A549 (cell line): ENCODE measurements around the gene RNF166. TPM values are rescaled to one million over a fixed set of nuclear protein-coding genes. Genes with fewer than 3 reads are reported as not detected.

ENCODE experiments used
- ATAC-seq, 2 experiments: fragments of 200-7000 bp in 1 of 2; fragments of >200 bp in 1 of 2; cut with Nextera tagmentation in 1 of 2; cut with Tn5 transposase in 1 of 2; 3 replicates each; pipeline versions ENCODE4 v1.8.0 to v1.9.1; 2018 to 2020; ENCODE audit warnings: mild to moderate bottlenecking in 1 of 2, moderate library complexity in 1 of 2
- CTCF ChIA-PET: fragments of 300-600 bp; sonication (Branson Sonifier 250); formaldehyde crosslinking; extraction: SDS; loops from one replicate; lab custom pipeline; 2021; ENCODE audit warnings: antibody characterized with exemption, inconsistent platforms; lab: Yijun Ruan, JAX
- POLR2A ChIA-PET: fragments of 350-600 bp; formaldehyde crosslinking; extraction: SDS; loops from one replicate; lab custom pipeline; 2021; ENCODE audit warnings: antibody characterized with exemption, inconsistent platforms; lab: Yijun Ruan, JAX
- DNase-seq, 2 experiments: peaks; one replicate each; pipeline versions ENCODE4 v3.0.0 to v3.0.0-alpha.2; 2011 to 2016; ENCODE audit warnings: low read depth in 1 of 2, low spot score in 1 of 2
- FAIRE-seq: peaks from 2 replicates; lab custom pipeline; 2011; peaks lifted over from hg19 to GRCh38; lab: Jason Lieb, UNC
- H3K27ac ChIP-seq, 2 experiments: fragments of >200 bp; sonication (Bioruptor Twin); formaldehyde crosslinking; 3 replicates each; pipeline ENCODE4 v1.5.1; 2016 to 2017
- H3K4me1 ChIP-seq: fragments of >200 bp; sonication (Bioruptor Twin); formaldehyde crosslinking; 3 replicates; pipeline ENCODE4 v1.6.1; 2016
- H3K4me2 ChIP-seq: fragments of >200 bp; sonication (Bioruptor Twin); formaldehyde crosslinking; 3 replicates; pipeline ENCODE4 v1.6.1; 2016
- H3K4me3 ChIP-seq: fragments of >200 bp; sonication (Bioruptor Twin); formaldehyde crosslinking; 3 replicates; pipeline ENCODE4 v1.5.1; 2016
- H3K9me3 ChIP-seq: fragments of >200 bp; sonication (Bioruptor Twin); formaldehyde crosslinking; 3 replicates; pipeline ENCODE4 v1.6.1; 2016
- BCL3 ChIP-seq: fragments of >200 bp; sonication (Bioruptor Twin); formaldehyde crosslinking; IDR thresholded peaks from 3 replicates; pipeline ENCODE4 v1.6.1; 2016
- CBX8 ChIP-seq: fragments of 200-600 bp; sonication (generic); IDR thresholded peaks from 2 replicates; pipeline ENCODE4 v1.6.1; 2016
- CHD4 ChIP-seq: fragments of 200-600 bp; sonication (generic); IDR thresholded peaks from 2 replicates; pipeline ENCODE4 v1.6.1; 2016; ENCODE audit warnings: antibody characterized with exemption, mild to moderate bottlenecking, borderline replicate concordance
- CTCF ChIP-seq: fragments of >200 bp; sonication (Bioruptor Twin); formaldehyde crosslinking; IDR thresholded peaks from 3 replicates; pipeline ENCODE4 v1.5.1; 2016
- EP300 ChIP-seq, 2 experiments: fragments of >200 bp; sonication (Bioruptor Twin); formaldehyde crosslinking; IDR thresholded peaks; 2 replicates in 1 of 2; 3 replicates in 1 of 2; pipeline ENCODE4 v1.6.1; 2016 to 2017
- GATA3 ChIP-seq: IDR thresholded peaks from 2 replicates; pipeline ENCODE4 v1.6.1; 2012; ENCODE audit warnings: borderline replicate concordance
- HDAC2 ChIP-seq: fragments of 200-600 bp; sonication (generic); IDR thresholded peaks from 2 replicates; pipeline ENCODE4 v1.6.1; 2016
- HOXB13 ChIP-seq: fragments of 250-450 bp; sonication (Bioruptor Pico); IDR thresholded peaks from 2 replicates; pipeline ENCODE4 v1.5.0; 2020; ENCODE audit warnings: low read depth, mild to moderate bottlenecking, moderate library complexity
- JUN ChIP-seq, 2 experiments: fragments of >200 bp; sonication (Bioruptor Twin); formaldehyde crosslinking; IDR thresholded peaks; 2 replicates in 1 of 2; 3 replicates in 1 of 2; pipeline ENCODE4 v1.6.1; 2016 to 2017
- KDM1A ChIP-seq: fragments of 200-600 bp; sonication (generic); IDR thresholded peaks from 2 replicates; pipeline ENCODE4 v1.6.1; 2016; ENCODE audit warnings: low read depth, mild to moderate bottlenecking
- KDM5A ChIP-seq: fragments of 200-600 bp; sonication (generic); IDR thresholded peaks from 2 replicates; pipeline ENCODE4 v1.6.1; 2016; ENCODE audit warnings: antibody characterized with exemption, mild to moderate bottlenecking
- MAZ ChIP-seq: fragments of 150-350 bp; IDR thresholded peaks from 2 replicates; pipeline ENCODE4 v1.6.1; 2014; ENCODE audit warnings: antibody characterized with exemption, low read depth, low read length, borderline replicate concordance
- NFE2L2 ChIP-seq: fragments of 150-350 bp; conservative IDR thresholded peaks from 2 replicates; pipeline ENCODE4 v1.6.1; 2014; ENCODE audit warnings: low read length
- NPAS2 ChIP-seq: fragments of 250-450 bp; sonication (Bioruptor Pico); IDR thresholded peaks from 2 replicates; pipeline ENCODE4 v1.8.0; 2022; ENCODE audit warnings: mild to moderate bottlenecking, moderate library complexity, borderline replicate concordance
- NR3C1 ChIP-seq: fragments of >200 bp; sonication (Bioruptor Twin); formaldehyde crosslinking; IDR thresholded peaks from 3 replicates; pipeline ENCODE4 v1.6.1; 2017
- POLR2A ChIP-seq: IDR thresholded peaks from 2 replicates; pipeline ENCODE4 v1.6.1; 2012; ENCODE audit warnings: mild to moderate bottlenecking, low read length
- RAD21 ChIP-seq, 2 experiments: fragments of >200 bp in 1 of 2; sonication (Bioruptor Twin) in 1 of 2; formaldehyde crosslinking in 1 of 2; IDR thresholded peaks in 1 of 2; conservative IDR thresholded peaks in 1 of 2; 2 replicates in 1 of 2; 3 replicates in 1 of 2; pipeline ENCODE4 v1.6.1; 2012 to 2018; ENCODE audit warnings: inconsistent platforms in 1 of 2
- RARB ChIP-seq: fragments of 250-450 bp; sonication (Bioruptor Pico); IDR thresholded peaks from 2 replicates; pipeline ENCODE4 v1.8.0; 2021; ENCODE audit warnings: mild to moderate bottlenecking, moderate library complexity
- RCOR1 ChIP-seq: fragments of 150-350 bp; IDR thresholded peaks from 2 replicates; pipeline ENCODE4 v1.6.1; 2014; ENCODE audit warnings: antibody characterized with exemption, low read length, low read depth
- RFX5 ChIP-seq: fragments of 450-650 bp; IDR thresholded peaks from 2 replicates; pipeline ENCODE4 v1.7.1; 2014; ENCODE audit warnings: antibody characterized with exemption, mild to moderate bottlenecking, moderate library complexity
- SMC3 ChIP-seq: fragments of >200 bp; sonication (Bioruptor Twin); formaldehyde crosslinking; IDR thresholded peaks from 3 replicates; pipeline ENCODE4 v1.6.1; 2018; ENCODE audit warnings: inconsistent platforms
- SREBF2 ChIP-seq: fragments of 450-650 bp; IDR thresholded peaks from 2 replicates; pipeline ENCODE4 v1.6.1; 2014; ENCODE audit warnings: mild to moderate bottlenecking, moderate library complexity
- ZSCAN20 ChIP-seq: fragments of 250-450 bp; sonication (Bioruptor Pico); IDR thresholded peaks from 2 replicates; pipeline ENCODE4 v1.8.0; 2022; ENCODE audit warnings: mild to moderate bottlenecking, moderate library complexity
- WGBS: methylation state at CpG from one replicate; pipeline ENCODE4 v1.1.6; 2017; ENCODE audit errors: missing lambda C conversion rate; 5-methylcytosine and 5-hydroxymethylcytosine counted together
- polyA plus RNA-seq, 4 experiments: library from polyadenylated mRNA; depleted of rRNA in 3 of 4; stranded (reverse); fragments of >200 nt; fragmentation: RNase III in 1 of 4; extraction: RNeasy Plus Mini Kit Qiagen cat#74134 plus additional on column Dnase treatment in 1 of 4; gene quantifications; 2 replicates in 3 of 4; 3 replicates in 1 of 4; pipeline ENCODE4 v1.2.3, GENCODE V29; 2011 to 2017
- TF ChIP-seq, protein P1 (sequence below): IDR thresholded peaks from 2 replicates; pipeline ENCODE4 v1.6.1; 2012; ENCODE audit warnings: low read depth, borderline replicate concordance

The RNF166 gene
- polyA plus RNA-seq, 2 of the 4 experiments (the other 2 are of a cell fraction), result 9.4 to 11.6 TPM

- no peak for FAIRE-seq
- no peak for DNase-seq
- POLR2A ChIA-PET, result no interaction called here
- H3K4me3 ChIP-seq, result peak overlapping the region; percentile 75
- H3K4me1 ChIP-seq, result peaks cover 14% of the 10 kb centered on the region; the same call in 1 of the 3 replicates
- ATAC-seq, result no peak
- 39% methylated on average over 8 of the region's 9 CpGs for WGBS
- CTCF ChIA-PET, result interaction anchor here (0.9 to 7.6 kb wide), 3 partner anchors 18 to 38 kb away, joined by 4 to 49 read pairs (median 4); no protein-coding TSS in a partner anchor
- peak overlapping the region; percentile 82 to 93; a peak in 5 of 6 replicates for H3K27ac ChIP-seq
- H3K4me2 ChIP-seq, result peak overlapping the region; percentile 84
- no peaks in the 10 kb centered on the region for H3K9me3 ChIP-seq
- no peak for TF ChIP-seq RARB (CRISPR knock-in tag)
- no peak for TF ChIP-seq POLR2A
- no peak for TF ChIP-seq RCOR1
- no peak for TF ChIP-seq KDM1A
- TF ChIP-seq JUN (IDR thresholded peaks at IDR 0.05), result no peak
- TF ChIP-seq KDM5A, result no peak
- no peak for TF ChIP-seq SREBF2
- TF ChIP-seq RAD21 (conservative IDR thresholded peaks at IDR 0.05 in 1 of 2, IDR thresholded peaks at IDR 0.05 in 1 of 2), result no peak
- TF ChIP-seq EP300 (IDR thresholded peaks at IDR 0.05), result no peak
- TF ChIP-seq CHD4, result no peak
- no peak for TF ChIP-seq NPAS2 (CRISPR knock-in tag)
- TF ChIP-seq HDAC2, result no peak
Observed at GRCh38 chr16:88705076-88705684, 1.0 kb downstream of the RNF166 start.

DNA sequence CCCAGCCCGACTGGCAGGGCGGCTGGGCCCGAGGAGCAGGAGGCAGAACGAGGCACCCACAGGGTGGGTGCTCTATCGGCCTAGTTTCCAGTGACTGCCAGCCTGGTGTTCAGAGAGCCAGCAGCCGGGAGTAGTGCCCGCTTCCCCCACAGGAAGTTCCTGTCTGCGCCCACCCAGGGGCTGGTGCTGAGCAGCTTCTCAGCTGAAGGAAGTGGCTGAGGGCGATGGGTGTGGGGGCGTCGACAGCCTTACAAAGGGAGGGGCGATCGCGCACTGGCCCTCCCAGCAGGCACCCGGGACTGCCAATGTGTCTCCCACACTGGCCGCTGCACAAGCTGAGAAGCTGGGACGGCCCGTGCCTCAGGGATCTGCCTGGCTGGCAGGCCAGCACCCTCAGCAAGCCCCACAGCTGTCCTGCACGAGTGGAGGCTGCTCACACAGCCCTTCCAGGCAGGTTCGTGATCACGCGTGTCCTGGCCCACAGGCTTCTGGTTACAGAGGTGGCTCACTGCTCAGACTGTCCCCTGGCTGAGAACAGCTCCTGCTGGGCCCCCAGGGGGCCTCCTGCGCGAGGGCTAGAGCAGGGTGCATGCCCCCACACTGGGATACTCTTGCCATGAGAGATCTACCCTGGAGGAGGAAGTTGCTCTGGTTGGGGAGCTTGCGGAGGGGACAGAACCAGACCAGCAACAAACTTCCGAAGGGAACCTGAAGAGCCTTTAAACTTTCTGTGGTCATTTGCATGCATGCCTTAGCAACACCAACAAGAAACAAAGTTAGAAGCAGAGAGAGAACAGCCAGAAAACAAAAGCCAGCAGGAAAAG lies 2.5 kb downstream of the RNF166 start:
- ATAC-seq, result no peak
- CTCF ChIA-PET, result interaction anchor here (0.9 to 7.6 kb wide), 2 partner anchors 16 to 32 kb away, joined by 3 to 49 read pairs; no protein-coding TSS in a partner anchor
- no peak overlapping the region for H3K4me3 ChIP-seq
- no peak for FAIRE-seq
- POLR2A ChIA-PET, result no interaction called here
- WGBS, result 87% methylated on average over 19 of the region's 26 CpGs
- DNase-seq, result no peak
- peaks cover 14% of the 10 kb centered on the region; the same call in 1 of the 3 replicates for H3K4me1 ChIP-seq
- no peaks in the 10 kb centered on the region for H3K9me3 ChIP-seq
- no peak overlapping the region for H3K4me2 ChIP-seq
- no peak overlapping the region for H3K27ac ChIP-seq
- no peak for TF ChIP-seq NFE2L2
- TF ChIP-seq CTCF, result no peak
- TF ChIP-seq, protein P1, sequence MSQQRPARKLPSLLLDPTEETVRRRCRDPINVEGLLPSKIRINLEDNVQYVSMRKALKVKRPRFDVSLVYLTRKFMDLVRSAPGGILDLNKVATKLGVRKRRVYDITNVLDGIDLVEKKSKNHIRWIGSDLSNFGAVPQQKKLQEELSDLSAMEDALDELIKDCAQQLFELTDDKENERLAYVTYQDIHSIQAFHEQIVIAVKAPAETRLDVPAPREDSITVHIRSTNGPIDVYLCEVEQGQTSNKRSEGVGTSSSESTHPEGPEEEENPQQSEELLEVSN, result no peak
- TF ChIP-seq EP300 (IDR thresholded peaks at IDR 0.05), result no peak
- TF ChIP-seq HOXB13, result no peak
- TF ChIP-seq GATA3, result no peak
- TF ChIP-seq NR3C1, result no peak
- no peak for TF ChIP-seq SMC3
- no peak for TF ChIP-seq MAZ
- no peak for TF ChIP-seq RFX5
- no peak for TF ChIP-seq BCL3
- TF ChIP-seq RARB (CRISPR knock-in tag), result no peak
- TF ChIP-seq ZSCAN20, result no peak
- TF ChIP-seq CBX8, result no peak
